Natural killer cell (primary cell): ENCODE data around the gene HSPG2. TPM values are rescaled to one million over a fixed set of nuclear protein-coding genes. Genes with fewer than 3 reads are reported as not detected.

ENCODE experiments used
- ATAC-seq, 3 donors: fragments of 150-1000 bp in 2 of 3; fragments of 200-7000 bp in 1 of 3; cut with Tn5 transposase; 1 replicate in 1 of 3; 2 replicates in 2 of 3; pipeline ENCODE4 v1.10.0; 2021; ENCODE audit warnings: mild to moderate bottlenecking in 2 of 3, moderate library complexity in 2 of 3
- DNase-seq, 2 donors: peaks; one replicate each; pipeline versions ENCODE4 v3.0.0 to v3.0.0-alpha.2; 2013 to 2021; ENCODE audit warnings: mixed read lengths in 1 of 2
- H3K27ac ChIP-seq: one replicate; pipeline ENCODE4 v1.5.1; 2013; ENCODE audit warnings: mild to moderate bottlenecking, low read length
- H3K27me3 ChIP-seq: one replicate; pipeline ENCODE4 v1.6.1; 2013; ENCODE audit warnings: low read length; ENCODE audit not compliant: control insufficient read depth, insufficient read depth
- H3K36me3 ChIP-seq: one replicate; pipeline ENCODE4 v1.6.1; 2013; ENCODE audit warnings: low read length; ENCODE audit not compliant: control insufficient read depth, insufficient read depth
- H3K4me1 ChIP-seq: one replicate; pipeline ENCODE4 v1.6.1; 2013; ENCODE audit warnings: low read length; ENCODE audit not compliant: control insufficient read depth, insufficient read depth
- H3K4me3 ChIP-seq: one replicate; pipeline ENCODE4 v1.5.1; 2013; ENCODE audit warnings: low read length
- H3K9me3 ChIP-seq: one replicate; pipeline ENCODE4 v1.6.1; 2013; ENCODE audit warnings: low read length; ENCODE audit not compliant: control insufficient read depth, insufficient read depth
- H3K27ac Mint-ChIP-seq, 2 donors: one replicate each; pipeline ENCODE4 v1.8.0; 2022; ENCODE audit warnings: mild to moderate bottlenecking in 2 of 2, mixed read lengths in 2 of 2, moderate library complexity in 1 of 2
- H3K27me3 Mint-ChIP-seq, 2 donors: one replicate each; pipeline ENCODE4 v1.8.0; 2022; ENCODE audit warnings: low read depth in 2 of 2, mixed read lengths in 2 of 2
- H3K36me3 Mint-ChIP-seq: one replicate; pipeline ENCODE4 v1.8.0; 2022; ENCODE audit warnings: mixed read lengths
- H3K4me1 Mint-ChIP-seq, 2 donors: one replicate each; pipeline ENCODE4 v1.8.0; 2022; ENCODE audit warnings: mixed read lengths in 2 of 2
- H3K4me3 Mint-ChIP-seq: one replicate; pipeline ENCODE4 v1.8.0; 2022; ENCODE audit warnings: mild to moderate bottlenecking, moderate library complexity, mixed read lengths
- H3K9me3 Mint-ChIP-seq, 2 donors: one replicate each; pipeline ENCODE4 v1.8.0; 2022; ENCODE audit warnings: mixed read lengths in 2 of 2
- WGBS: methylation state at CpG from one replicate; pipeline ENCODE4 v1.1.7; 2013; ENCODE audit warnings: missing lambda C conversion rate; ENCODE audit not compliant: insufficient coverage; 5-methylcytosine and 5-hydroxymethylcytosine counted together
- intact Hi-C: fragments of 100-400 bp; cut with micrococcal nuclease; formaldehyde crosslinking; loops from one replicate; pipeline ENCODE4 v1.14.2; 2022
- total RNA-seq, 4 donors: library from RNA; stranded (reverse); fragments of 120-200 nt in 1 of 4; gene quantifications; one replicate each; pipeline versions ENCODE4 v1.2.3 to v1.2.4, GENCODE V29; 2013 to 2022
- TF ChIP-seq, protein P1 (sequence below): fragments of 200-600 bp; IDR thresholded peaks from one replicate; pipeline ENCODE4 v1.8.0; 2022; ENCODE audit warnings: antibody characterized with exemption

HSPG2 gene
- total RNA-seq, 3 donors from 2014 or later (not counting 1 experiment from before 2014, with no cell fraction given), result 0.54 to 0.93 (median 0.90) TPM

GRCh38 chr1:21853131-21853427 is 84.0 kb downstream of the HSPG2 start:
- Mint-ChIP-seq H3K27me3 (no peaks in the 10 kb centered on the region), H3K9me3 (no peaks in the 10 kb centered on the region), H3K4me1 (peaks cover 8 to 21% of the 10 kb centered on the region in 2 donors), H3K4me3 (no peak overlapping the region), H3K36me3 (no peaks in the 10 kb centered on the region), H3K27ac (no peak overlapping the region)
- ATAC-seq (no peak), DNase-seq (no peak)
- 87% methylated on average over 7 of the region's 7 CpGs for WGBS
- H3K4me1 ChIP-seq, result peaks cover 30% of the 10 kb centered on the region
- no peaks in the 10 kb centered on the region for H3K36me3 ChIP-seq
- H3K4me3 ChIP-seq, result no peak overlapping the region
- TF ChIP-seq, protein P1, sequence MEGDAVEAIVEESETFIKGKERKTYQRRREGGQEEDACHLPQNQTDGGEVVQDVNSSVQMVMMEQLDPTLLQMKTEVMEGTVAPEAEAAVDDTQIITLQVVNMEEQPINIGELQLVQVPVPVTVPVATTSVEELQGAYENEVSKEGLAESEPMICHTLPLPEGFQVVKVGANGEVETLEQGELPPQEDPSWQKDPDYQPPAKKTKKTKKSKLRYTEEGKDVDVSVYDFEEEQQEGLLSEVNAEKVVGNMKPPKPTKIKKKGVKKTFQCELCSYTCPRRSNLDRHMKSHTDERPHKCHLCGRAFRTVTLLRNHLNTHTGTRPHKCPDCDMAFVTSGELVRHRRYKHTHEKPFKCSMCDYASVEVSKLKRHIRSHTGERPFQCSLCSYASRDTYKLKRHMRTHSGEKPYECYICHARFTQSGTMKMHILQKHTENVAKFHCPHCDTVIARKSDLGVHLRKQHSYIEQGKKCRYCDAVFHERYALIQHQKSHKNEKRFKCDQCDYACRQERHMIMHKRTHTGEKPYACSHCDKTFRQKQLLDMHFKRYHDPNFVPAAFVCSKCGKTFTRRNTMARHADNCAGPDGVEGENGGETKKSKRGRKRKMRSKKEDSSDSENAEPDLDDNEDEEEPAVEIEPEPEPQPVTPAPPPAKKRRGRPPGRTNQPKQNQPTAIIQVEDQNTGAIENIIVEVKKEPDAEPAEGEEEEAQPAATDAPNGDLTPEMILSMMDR, result no peak
- intact Hi-C loops, result no loop called here
- H3K27ac ChIP-seq, result no peak overlapping the region
- no peaks in the 10 kb centered on the region for H3K9me3 ChIP-seq
- no peaks in the 10 kb centered on the region for H3K27me3 ChIP-seq

DNA sequence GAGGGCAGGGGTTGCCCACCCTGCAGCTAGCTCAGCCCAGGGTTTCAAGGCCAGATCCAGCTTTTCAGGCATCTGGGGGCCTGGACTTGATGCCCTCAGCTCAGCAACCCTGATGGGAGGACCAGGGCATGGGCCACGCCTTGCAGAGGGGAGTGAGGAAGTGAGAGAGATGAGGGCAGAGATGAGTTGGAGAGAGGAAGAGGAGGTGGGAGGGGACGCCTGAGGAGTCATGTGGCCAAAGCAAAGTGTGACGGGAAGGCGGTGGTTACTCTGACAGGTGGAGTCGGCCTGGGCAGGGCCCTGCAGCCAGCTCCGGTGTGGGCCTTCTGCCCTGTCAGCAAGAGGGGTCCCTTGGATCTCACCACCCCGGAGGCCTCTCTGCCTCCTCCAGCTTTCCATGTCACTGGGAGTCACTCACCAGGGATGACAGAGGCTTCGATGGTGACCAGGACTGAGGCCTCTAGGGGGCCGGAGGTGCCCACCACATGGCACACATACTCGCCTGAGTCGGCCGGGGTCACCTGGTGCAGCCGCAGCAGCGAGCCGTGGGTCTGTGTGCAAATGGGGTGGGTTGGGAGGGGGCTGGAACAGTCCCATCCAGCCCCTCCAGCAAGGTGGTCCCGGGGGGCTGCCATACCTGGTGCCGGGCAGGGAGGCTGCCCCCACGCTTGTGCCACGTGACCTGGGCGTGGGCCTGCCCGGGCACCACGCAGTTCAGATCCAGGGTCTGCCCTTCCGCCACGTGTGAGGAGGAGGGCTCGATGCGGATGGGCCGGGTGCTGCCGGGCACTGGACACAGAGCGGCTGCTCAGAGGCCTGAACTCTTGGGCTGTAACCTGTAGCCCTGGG is 84.6 kb downstream of the HSPG2 start:
- TF ChIP-seq, protein P1, result no peak
- no peak for DNase-seq
- Histone ChIP-seq H3K27me3 (no peaks in the 10 kb centered on the region), H3K9me3 (no peaks in the 10 kb centered on the region), H3K4me1 (peaks cover 24% of the 10 kb centered on the region), H3K36me3 (no peaks in the 10 kb centered on the region), H3K4me3 (no peak overlapping the region), H3K27ac (no peak overlapping the region)
- no peaks in the 10 kb centered on the region for H3K9me3 Mint-ChIP-seq
- no peak for ATAC-seq
- H3K27me3 Mint-ChIP-seq, result no peaks in the 10 kb centered on the region
- H3K4me3 Mint-ChIP-seq, result no peak overlapping the region
- intact Hi-C loops, result no loop called here
- H3K27ac Mint-ChIP-seq, result no peak overlapping the region
- 82% methylated on average over 29 of the region's 29 CpGs for WGBS
- H3K4me1 Mint-ChIP-seq, result peaks cover 3 to 16% of the 10 kb centered on the region in 2 donors
- no peaks in the 10 kb centered on the region for H3K36me3 Mint-ChIP-seq

- Mint-ChIP-seq H3K27me3 (no peaks in the 10 kb centered on the region), H3K9me3 (no peaks in the 10 kb centered on the region), H3K27ac (no peak overlapping the region), H3K4me1 (peaks cover 0 to 7% of the 10 kb centered on the region in 2 donors), H3K36me3 (no peaks in the 10 kb centered on the region), H3K4me3 (no peak overlapping the region)
- DNase-seq (no peak), ATAC-seq (no peak)
- intact Hi-C loops, result no loop called here
- whole genome bisulfite sequencing, result 93% methylated on average over 33 of the region's 33 CpGs
- Histone ChIP-seq H3K9me3 (no peaks in the 10 kb centered on the region), H3K4me3 (no peak overlapping the region), H3K4me1 (peaks cover 15% of the 10 kb centered on the region), H3K36me3 (no peaks in the 10 kb centered on the region), H3K27me3 (no peaks in the 10 kb centered on the region), H3K27ac (no peak overlapping the region)
- TF ChIP-seq, protein P1, result no peak
These were observed 85.5 kb downstream of the HSPG2 start for GRCh38 chr1:21851430-21852250.
